Pancreas (tissue), 10 donors: Measurements from ENCODE around the gene LASP1. TPM values are rescaled to one million over a fixed set of nuclear protein-coding genes. Genes with fewer than 3 reads are reported as not detected.

Experiments
- ATAC-seq, 4 donors: fragments of 200-7000 bp; cut with Tn5 transposase; one replicate each; pipeline versions ENCODE4 v1.8.0 to v1.9.1; 2020; ENCODE audit warnings: mild to moderate bottlenecking in 4 of 4, moderate library complexity in 4 of 4
- DNase-seq, 6 donors: peaks; one replicate each; pipeline ENCODE4 v3.0.0-alpha.2; 2020
- FAIRE-seq: peaks from 2 replicates; lab custom pipeline; 2012; peaks lifted over from hg19 to GRCh38; lab: Jason Lieb, UNC
- H3K27ac ChIP-seq, 4 donors: fragments of 200-600 bp; sonication (generic); 1 replicate in 3 of 4; 2 replicates in 1 of 4; pipeline versions ENCODE4 v1.5.0 to v1.8.0; 2020
- H3K27me3 ChIP-seq, 4 donors: fragments of 200-600 bp; one replicate each; pipeline ENCODE4 v1.8.0; 2021
- H3K36me3 ChIP-seq, 3 donors: fragments of 200-600 bp; sonication (generic) in 1 of 3; one replicate each; pipeline versions ENCODE4 v1.5.0 to v1.8.0; 2020 to 2021
- H3K4me1 ChIP-seq, 3 donors: fragments of 200-600 bp; one replicate each; pipeline ENCODE4 v1.8.0; 2021
- H3K4me3 ChIP-seq, 4 donors: fragments of 200-600 bp; sonication (generic) in 2 of 4; one replicate each; pipeline versions ENCODE4 v1.5.0 to v1.8.0; 2020 to 2021
- H3K9me3 ChIP-seq, 4 donors: fragments of 200-600 bp; one replicate each; pipeline ENCODE4 v1.8.0; 2021
- CTCF ChIP-seq, 4 donors: fragments of 200-600 bp; sonication (generic) in 3 of 4; IDR thresholded peaks; one replicate each; pipeline versions ENCODE4 v1.5.0 to v1.8.0; 2021; ENCODE audit warnings: antibody characterized with exemption in 4 of 4
- WGBS, 2 donors: extraction: QIAGEN DNeasy Blood & Tissue Kit; methylation state at CpG; one replicate each; pipeline ENCODE4 v1.1.7; 2013; 5-methylcytosine and 5-hydroxymethylcytosine counted together
- intact Hi-C, 3 donors: fragments of 100-400 bp; cut with DNase I; formaldehyde crosslinking; loops; one replicate each; pipeline versions ENCODE4 v1.11.1 to v1.14.2; 2022
- polyA plus RNA-seq, 2 donors: library from polyadenylated mRNA; stranded (reverse); fragments of 200-250 nt; gene quantifications; one replicate each; pipeline ENCODE4 v1.2.3, GENCODE V29; 2013
- total RNA-seq, 6 donors: library from RNA; stranded (reverse); fragmentation: NEBNext Ultra II Directional in 4 of 6; extraction: Animal tissue kit (Norgen Biotek cat#: 25700) in 4 of 6; gene quantifications; one replicate each; pipeline versions ENCODE4 v1.2.1 to v1.2.4, GENCODE V29; 2021 to 2023
- donor health status: healthy with polysubstance abuse.
- donor health status: DM: no; HTN: no; CAD: no; lungs with moderate emphysema.
- donor health status: DM: no; HTN: no; CAD: no.
- donor health status: control.
- donor health status: control.
- donor health status: Bipolar disorder and iron deficiency.
- donor health status: DM: yes; HTN: yes; CAD: no.
- donor health status: DM: no; HTN: no; CAD: no.
- donor health status: DM: no; HTN: no; CAD: no.
- donor health status: DM: yes; HTN: yes; CAD: no.

Gene LASP1
- total and polyA plus RNA-seq, 8 donors, result 35.7 to 98.6 (median 57.1) TPM

DNA sequence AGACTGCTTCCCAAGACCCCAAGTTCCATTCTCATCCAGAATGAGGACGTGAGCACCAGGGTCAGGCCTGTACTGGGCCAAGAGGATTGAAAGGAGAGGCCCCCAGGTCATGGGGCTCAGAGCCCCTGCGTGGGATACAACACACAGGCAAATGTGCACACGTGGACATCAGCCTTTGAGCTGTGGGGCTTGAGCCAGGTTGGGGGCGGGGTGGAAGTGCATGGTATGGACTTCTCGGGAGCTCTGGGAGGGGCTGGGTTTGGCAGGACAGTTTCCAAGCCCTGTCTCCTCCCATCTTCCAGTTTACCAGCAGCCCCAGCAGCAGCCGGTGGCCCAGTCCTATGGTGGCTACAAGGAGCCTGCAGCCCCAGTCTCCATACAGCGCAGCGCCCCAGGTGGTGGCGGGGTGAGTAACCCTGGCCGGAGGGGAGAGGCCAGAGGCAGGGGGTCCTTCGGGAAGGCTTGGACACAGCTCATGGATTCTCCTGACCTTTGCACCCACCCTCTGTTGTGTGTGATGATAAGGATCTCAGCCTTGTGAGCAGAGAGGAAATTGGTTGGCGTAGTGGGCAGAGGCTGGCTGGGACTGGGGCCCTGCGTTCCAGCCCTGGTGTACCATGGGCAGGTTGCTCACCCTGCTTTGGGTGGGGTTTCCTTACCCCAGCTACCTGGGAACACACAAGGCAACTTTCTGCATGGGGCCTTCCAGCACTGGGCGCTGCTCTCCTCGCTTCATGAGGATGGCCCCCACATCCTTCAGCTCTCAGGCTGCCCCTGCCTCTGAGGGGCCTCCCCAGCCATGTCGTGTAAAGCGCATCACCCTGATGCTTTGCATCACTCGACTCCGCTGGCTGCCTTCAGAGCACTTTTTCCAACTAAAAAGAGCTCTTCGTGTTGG lies 45.1 kb downstream of the LASP1 start:
- no peak for TF ChIP-seq CTCF (IDR thresholded peaks at IDR 0.05)
- Histone ChIP-seq H3K27me3 (no peaks in the 10 kb centered on the region), H3K4me1 (peaks cover 0 to 8% (median 7%) of the 10 kb centered on the region in 3 donors), H3K4me3 (no peak overlapping the region), H3K36me3 (peaks cover 11 to 47% (median 35%) of the 10 kb centered on the region in 3 donors), H3K27ac (no peak overlapping the region), H3K9me3 (no peaks in the 10 kb centered on the region)
- ATAC-seq, result no peak
- peak in 3 of 6 donors; percentile 13 to 54 (median 54) for DNase-seq
- no peak for FAIRE-seq
- 75 to 82% methylated on average over 20 of the region's 20 CpGs for WGBS, 2 donors
- intact Hi-C loops, result loop anchor here in 1 of 3 donors (5.0 kb wide), 1 partner anchor 33 kb away; no protein-coding TSS in a partner anchor

DNA sequence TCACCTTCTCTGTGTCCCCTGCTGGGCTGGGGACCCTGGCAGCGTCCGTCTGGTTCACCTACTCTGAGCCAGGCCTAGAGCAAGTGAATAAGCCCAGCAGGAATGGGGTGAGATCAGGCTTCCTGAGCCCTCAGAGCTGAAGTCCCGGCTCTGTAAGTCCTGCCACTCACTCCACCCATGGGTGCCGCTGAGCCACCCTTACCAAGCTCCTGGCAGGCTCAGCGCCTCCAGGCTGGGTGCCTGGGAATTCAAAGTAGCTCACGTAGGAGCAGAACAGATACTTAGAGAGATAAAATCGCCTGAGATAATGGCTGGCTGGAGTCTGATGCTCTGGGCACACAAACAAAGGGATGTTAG lies 45.8 kb downstream of the LASP1 start:
- H3K4me1 ChIP-seq, result peaks cover 0 to 8% (median 7%) of the 10 kb centered on the region in 3 donors
- no peaks in the 10 kb centered on the region for H3K27me3 ChIP-seq
- intact Hi-C loops, result loop anchor here in 1 of 3 donors (5.0 kb wide), 1 partner anchor 33 kb away; no protein-coding TSS in a partner anchor
- H3K36me3 ChIP-seq, result peaks cover 11 to 52% (median 35%) of the 10 kb centered on the region in 3 donors
- ATAC-seq (no peak), FAIRE-seq (no peak), DNase-seq (peak in 1 of 6 donors; percentile 30)
- no peak overlapping the region for H3K27ac ChIP-seq
- TF ChIP-seq CTCF (IDR thresholded peaks at IDR 0.05), result no peak
- H3K9me3 ChIP-seq, result no peaks in the 10 kb centered on the region
- no peak overlapping the region for H3K4me3 ChIP-seq
- 85 to 89% methylated on average over 7 of the region's 7 CpGs for WGBS, 2 donors

GRCh38 chr17:38916771-38917170 lies 46.9 kb downstream of the LASP1 start:
- 81 to 89% methylated on average over 8 of the region's 8 CpGs for WGBS, 2 donors
- DNase-seq, result peak in 2 of 6 donors; percentile 6 to 9
- Histone ChIP-seq H3K36me3 (peaks cover 11 to 52% (median 35%) of the 10 kb centered on the region in 3 donors), H3K4me3 (no peak overlapping the region), H3K27me3 (no peaks in the 10 kb centered on the region), H3K9me3 (no peaks in the 10 kb centered on the region), H3K27ac (no peak overlapping the region), H3K4me1 (peaks cover 0 to 8% (median 4%) of the 10 kb centered on the region in 3 donors)
- no peak for ATAC-seq
- no peak for TF ChIP-seq CTCF (IDR thresholded peaks at IDR 0.05)
- intact Hi-C loops, result loop anchor here in 1 of 3 donors (5.0 kb wide), 1 partner anchor 34 kb away; no protein-coding TSS in a partner anchor
- no peak for FAIRE-seq

- ATAC-seq (no peak), DNase-seq (no peak), FAIRE-seq (no peak)
- peaks cover 11 to 52% (median 35%) of the 10 kb centered on the region in 3 donors for H3K36me3 ChIP-seq
- H3K27ac ChIP-seq, result no peak overlapping the region
- TF ChIP-seq CTCF (IDR thresholded peaks at IDR 0.05), result no peak
- H3K9me3 ChIP-seq, result no peaks in the 10 kb centered on the region
- intact Hi-C loops, result loop anchor here in 1 of 3 donors (5.0 kb wide), 1 partner anchor 35 kb away; no protein-coding TSS in a partner anchor
- peaks cover 0 to 8% (median 4%) of the 10 kb centered on the region in 3 donors for H3K4me1 ChIP-seq
- H3K27me3 ChIP-seq, result no peaks in the 10 kb centered on the region
- 92 to 93% methylated on average over 3 of the region's 3 CpGs for WGBS, 2 donors
- no peak overlapping the region for H3K4me3 ChIP-seq
These were observed 47.4 kb downstream of the LASP1 start for GRCh38 chr17:38917259-38917658.
